ENCODE measurements around the gene UST. TPM values are rescaled to one million over a fixed set of nuclear protein-coding genes. Genes with fewer than 3 reads are reported as not detected.

UST gene
- total and polyA plus RNA-seq, 2 of the 8 experiments (the other 6 are each of a cell fraction or from before 2014, with no cell fraction given), result 13.5 to 34.5 TPM

- TF ChIP-seq BRCA1 (IDR thresholded peaks at IDR 0.05; ENCODE audit: low read depth, low read length) (no peak), RBBP5 (IDR thresholded peaks at IDR 0.05; ENCODE audit: borderline replicate concordance, low read depth, low read length) (no peak), TAF1 (IDR thresholded peaks at IDR 0.05; ENCODE audit: low read depth, low read length) (no peak), TEAD4 (IDR thresholded peaks at IDR 0.05; ENCODE audit: low read depth, low read length) (no peak), USF2 (IDR thresholded peaks at IDR 0.05; ENCODE audit: low read length) (no peak), JUND (IDR thresholded peaks at IDR 0.05; ENCODE audit: low read length) (no peak), EZH2 (IDR thresholded peaks at IDR 0.05; ENCODE audit: low read depth, low read length, severe bottlenecking) (no peak), SIN3A (conservative IDR thresholded peaks at IDR 0.05 in 1 of 2, IDR thresholded peaks at IDR 0.05 in 1 of 2; ENCODE audit: low read depth in 1 of 2, low read length in 2 of 2) (no peak)
Measured at GRCh38 chr6:149053848-149054558, 307.2 kb downstream of the UST start (continued).

Data from H1 (cell line).